Measurements from ENCODE around the gene MYBL2.

DNA sequence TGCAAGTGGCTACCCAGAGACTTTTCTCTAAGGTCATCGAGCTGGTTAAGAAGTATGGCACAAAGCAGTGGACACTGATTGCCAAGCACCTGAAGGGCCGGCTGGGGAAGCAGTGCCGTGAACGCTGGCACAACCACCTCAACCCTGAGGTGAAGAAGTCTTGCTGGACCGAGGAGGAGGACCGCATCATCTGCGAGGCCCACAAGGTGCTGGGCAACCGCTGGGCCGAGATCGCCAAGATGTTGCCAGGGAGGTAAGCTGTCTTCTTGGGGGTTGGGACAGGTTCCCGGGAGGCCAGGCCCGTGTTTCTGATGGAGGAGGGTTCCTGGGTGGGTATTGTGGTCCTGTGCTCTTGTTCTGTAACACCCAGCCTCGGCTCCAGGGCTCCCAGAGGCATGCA lies 19.9 kb downstream of the MYBL2 start:
- TF ChIP-seq, protein P1, sequence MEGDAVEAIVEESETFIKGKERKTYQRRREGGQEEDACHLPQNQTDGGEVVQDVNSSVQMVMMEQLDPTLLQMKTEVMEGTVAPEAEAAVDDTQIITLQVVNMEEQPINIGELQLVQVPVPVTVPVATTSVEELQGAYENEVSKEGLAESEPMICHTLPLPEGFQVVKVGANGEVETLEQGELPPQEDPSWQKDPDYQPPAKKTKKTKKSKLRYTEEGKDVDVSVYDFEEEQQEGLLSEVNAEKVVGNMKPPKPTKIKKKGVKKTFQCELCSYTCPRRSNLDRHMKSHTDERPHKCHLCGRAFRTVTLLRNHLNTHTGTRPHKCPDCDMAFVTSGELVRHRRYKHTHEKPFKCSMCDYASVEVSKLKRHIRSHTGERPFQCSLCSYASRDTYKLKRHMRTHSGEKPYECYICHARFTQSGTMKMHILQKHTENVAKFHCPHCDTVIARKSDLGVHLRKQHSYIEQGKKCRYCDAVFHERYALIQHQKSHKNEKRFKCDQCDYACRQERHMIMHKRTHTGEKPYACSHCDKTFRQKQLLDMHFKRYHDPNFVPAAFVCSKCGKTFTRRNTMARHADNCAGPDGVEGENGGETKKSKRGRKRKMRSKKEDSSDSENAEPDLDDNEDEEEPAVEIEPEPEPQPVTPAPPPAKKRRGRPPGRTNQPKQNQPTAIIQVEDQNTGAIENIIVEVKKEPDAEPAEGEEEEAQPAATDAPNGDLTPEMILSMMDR (IDR thresholded peaks at IDR 0.05): no peak
- TF ChIP-seq POLR2A (IDR thresholded peaks at IDR 0.05): no peak
